ENCODE data around the gene SLC25A12.

DNA sequence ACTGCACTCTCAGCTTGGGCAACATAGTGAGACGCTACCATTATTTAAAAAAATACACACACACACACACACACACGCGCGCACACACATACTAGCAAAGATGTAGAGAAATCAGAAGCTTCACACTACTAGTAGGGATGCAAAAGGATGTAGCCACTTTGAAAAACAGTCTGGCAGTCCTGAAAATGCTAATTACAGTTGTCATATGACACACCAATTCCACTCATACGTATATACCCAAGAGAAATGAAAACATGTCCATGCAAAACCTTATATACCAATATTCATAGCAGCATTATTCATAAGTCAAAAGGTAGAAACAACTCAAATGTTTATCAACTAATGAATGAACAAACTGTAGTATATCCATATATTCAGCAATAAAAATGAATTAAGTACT, 90.3 kb downstream of the SLC25A12 start:
- TF ChIP-seq, protein P1, sequence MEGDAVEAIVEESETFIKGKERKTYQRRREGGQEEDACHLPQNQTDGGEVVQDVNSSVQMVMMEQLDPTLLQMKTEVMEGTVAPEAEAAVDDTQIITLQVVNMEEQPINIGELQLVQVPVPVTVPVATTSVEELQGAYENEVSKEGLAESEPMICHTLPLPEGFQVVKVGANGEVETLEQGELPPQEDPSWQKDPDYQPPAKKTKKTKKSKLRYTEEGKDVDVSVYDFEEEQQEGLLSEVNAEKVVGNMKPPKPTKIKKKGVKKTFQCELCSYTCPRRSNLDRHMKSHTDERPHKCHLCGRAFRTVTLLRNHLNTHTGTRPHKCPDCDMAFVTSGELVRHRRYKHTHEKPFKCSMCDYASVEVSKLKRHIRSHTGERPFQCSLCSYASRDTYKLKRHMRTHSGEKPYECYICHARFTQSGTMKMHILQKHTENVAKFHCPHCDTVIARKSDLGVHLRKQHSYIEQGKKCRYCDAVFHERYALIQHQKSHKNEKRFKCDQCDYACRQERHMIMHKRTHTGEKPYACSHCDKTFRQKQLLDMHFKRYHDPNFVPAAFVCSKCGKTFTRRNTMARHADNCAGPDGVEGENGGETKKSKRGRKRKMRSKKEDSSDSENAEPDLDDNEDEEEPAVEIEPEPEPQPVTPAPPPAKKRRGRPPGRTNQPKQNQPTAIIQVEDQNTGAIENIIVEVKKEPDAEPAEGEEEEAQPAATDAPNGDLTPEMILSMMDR (IDR thresholded peaks at IDR 0.05), result no peak
- TF ChIP-seq POLR2A (IDR thresholded peaks at IDR 0.05), result no peak
